ENCODE measurements around the gene FLNA.
A peak's percentile ranks its signal among the peaks of the same experiment; 100 is the strongest.
"Not testable (repeated sequence)": the region's sequence is repeated elsewhere in the genome, so short reads cannot be mapped to it uniquely, and the experiment has no call there.

The FLNA gene, protein sequence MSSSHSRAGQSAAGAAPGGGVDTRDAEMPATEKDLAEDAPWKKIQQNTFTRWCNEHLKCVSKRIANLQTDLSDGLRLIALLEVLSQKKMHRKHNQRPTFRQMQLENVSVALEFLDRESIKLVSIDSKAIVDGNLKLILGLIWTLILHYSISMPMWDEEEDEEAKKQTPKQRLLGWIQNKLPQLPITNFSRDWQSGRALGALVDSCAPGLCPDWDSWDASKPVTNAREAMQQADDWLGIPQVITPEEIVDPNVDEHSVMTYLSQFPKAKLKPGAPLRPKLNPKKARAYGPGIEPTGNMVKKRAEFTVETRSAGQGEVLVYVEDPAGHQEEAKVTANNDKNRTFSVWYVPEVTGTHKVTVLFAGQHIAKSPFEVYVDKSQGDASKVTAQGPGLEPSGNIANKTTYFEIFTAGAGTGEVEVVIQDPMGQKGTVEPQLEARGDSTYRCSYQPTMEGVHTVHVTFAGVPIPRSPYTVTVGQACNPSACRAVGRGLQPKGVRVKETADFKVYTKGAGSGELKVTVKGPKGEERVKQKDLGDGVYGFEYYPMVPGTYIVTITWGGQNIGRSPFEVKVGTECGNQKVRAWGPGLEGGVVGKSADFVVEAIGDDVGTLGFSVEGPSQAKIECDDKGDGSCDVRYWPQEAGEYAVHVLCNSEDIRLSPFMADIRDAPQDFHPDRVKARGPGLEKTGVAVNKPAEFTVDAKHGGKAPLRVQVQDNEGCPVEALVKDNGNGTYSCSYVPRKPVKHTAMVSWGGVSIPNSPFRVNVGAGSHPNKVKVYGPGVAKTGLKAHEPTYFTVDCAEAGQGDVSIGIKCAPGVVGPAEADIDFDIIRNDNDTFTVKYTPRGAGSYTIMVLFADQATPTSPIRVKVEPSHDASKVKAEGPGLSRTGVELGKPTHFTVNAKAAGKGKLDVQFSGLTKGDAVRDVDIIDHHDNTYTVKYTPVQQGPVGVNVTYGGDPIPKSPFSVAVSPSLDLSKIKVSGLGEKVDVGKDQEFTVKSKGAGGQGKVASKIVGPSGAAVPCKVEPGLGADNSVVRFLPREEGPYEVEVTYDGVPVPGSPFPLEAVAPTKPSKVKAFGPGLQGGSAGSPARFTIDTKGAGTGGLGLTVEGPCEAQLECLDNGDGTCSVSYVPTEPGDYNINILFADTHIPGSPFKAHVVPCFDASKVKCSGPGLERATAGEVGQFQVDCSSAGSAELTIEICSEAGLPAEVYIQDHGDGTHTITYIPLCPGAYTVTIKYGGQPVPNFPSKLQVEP (N-terminal part only)

GRCh38 chrX:154374313-154375155 is at the start of gene FLNA:
TSS of gene FLNA (minus strand) at chrX:154374634. CDS start at chrX:154371245, 3,389 bp downstream.
- DNase-seq (ENCODE audit: low spot score), result no peak

GRCh38 chrX:154420402-154420756 is 45.9 kb upstream of the FLNA start:
- DNase-seq (ENCODE audit: low spot score), result no peak

GRCh38 chrX:154419688-154420401 is 45.4 kb upstream of the FLNA start:
- no peak for DNase-seq (ENCODE audit: low spot score)

DNA sequence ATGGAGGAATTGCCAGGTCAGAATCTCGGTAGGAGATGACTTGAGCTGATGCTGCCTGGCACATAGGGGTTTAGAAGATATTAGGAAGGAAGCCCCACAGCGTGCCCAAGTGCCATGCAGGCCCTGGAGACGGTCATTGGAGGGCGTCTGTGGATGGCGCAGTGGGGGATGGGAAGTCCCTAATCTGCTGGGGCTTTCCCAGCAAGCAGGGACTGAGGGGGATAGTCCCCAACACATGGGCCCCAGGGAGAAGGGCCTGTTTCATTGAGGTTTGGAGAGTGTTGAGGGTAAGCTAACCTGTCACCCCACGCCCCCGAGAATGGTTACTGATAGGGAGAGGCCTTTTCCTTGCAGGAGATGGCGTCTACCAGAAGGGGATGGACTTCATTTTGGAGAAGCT is 44.8 kb upstream of the FLNA start:
- DNase-seq (ENCODE audit: low spot score), result no peak

DNA sequence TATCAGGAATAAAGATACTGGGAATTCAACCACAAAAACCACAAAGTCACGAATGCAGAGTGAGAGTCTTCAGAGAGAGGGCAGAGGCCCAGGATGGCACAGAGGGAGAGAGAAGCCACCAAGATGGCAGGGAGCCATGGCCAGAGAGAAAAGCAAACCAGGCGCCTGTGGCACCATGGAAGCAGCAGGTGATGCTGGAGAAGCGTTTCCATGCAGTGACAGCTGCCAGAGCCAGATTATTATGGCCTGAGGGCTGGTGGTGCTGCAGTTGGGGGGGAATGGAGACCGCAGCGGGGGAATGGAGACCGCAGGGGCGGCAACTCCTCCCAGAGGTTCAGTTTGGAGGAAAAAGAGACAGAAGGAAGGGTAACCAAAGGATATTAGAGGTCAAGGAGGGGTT is 42.7 kb upstream of the FLNA start:
- DNase-seq (ENCODE audit: low spot score), result no peak

DNA sequence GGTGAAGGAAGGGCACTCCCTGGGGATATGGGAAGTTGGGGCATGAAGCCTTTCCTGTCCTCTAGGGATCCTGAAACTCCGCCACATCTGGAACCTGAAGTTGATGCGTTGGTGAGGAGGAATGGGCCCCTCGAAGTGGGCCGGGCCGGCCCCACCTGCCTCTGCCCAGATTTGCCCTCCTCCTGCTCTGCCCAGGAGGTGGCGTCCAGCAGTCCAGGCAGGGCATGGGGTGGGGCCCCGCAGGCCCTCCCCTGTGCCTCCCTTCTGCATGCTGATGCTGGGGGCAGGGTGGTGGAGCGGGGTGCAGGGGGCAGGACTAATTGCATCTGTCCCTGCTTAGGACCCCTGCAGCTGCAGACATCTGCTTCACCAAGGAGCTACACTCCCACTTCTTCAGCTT is 38.7 kb upstream of the FLNA start:
- DNase-seq (ENCODE audit: low spot score), result no peak

- no peak for DNase-seq (ENCODE audit: low spot score)
Measured at GRCh38 chrX:154412468-154412867, 38.0 kb upstream of the FLNA start.

GRCh38 chrX:154411981-154412340 is 37.5 kb upstream of the FLNA start:
- no peak for DNase-seq (ENCODE audit: low spot score)

GRCh38 chrX:154409222-154409871 is 34.9 kb upstream of the FLNA start, which contains the start of gene DNASE1L1:
TSS of gene DNASE1L1 (minus strand) at chrX:154409254. CDS start at chrX:154405568, 3,686 bp downstream.
- peak; percentile 30 for DNase-seq (ENCODE audit: low spot score)

DNA sequence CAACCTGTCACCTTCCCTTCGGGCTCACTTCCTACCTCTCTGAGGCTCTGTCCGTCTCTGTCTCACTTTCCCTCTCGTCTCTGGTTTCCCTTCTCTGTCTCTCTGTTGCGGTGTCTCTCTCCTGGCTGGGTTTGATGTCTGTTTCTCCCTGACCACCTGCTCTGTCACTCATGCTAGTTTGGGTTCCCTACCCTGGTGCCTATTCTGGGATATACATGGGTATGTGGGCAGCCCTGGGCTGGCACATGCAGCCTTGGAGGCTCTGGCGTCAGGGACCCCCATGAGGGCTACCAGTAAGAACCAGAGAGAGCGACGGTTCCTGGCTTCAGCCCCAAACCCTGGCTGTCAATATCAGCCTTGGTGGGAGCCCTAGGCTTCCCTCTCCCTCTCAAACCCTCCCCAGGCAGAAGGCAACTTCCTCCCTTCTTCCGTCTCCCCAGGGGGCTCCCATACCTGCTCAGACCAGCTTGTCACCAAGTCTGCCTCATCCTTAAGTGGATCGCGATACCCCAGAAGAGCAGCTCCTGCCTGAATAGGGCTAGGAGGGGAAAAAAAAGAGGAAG is 34.3 kb upstream of the FLNA start:
- DNase-seq (ENCODE audit: low spot score), result no peak

GRCh38 chrX:154404625-154405192 is 30.3 kb upstream of the FLNA start:
- no peak for DNase-seq (ENCODE audit: low spot score)

- no peak for DNase-seq (ENCODE audit: low spot score)
Measured at GRCh38 chrX:154403858-154404257, 29.4 kb upstream of the FLNA start.

GRCh38 chrX:154403192-154403591 is 28.8 kb upstream of the FLNA start:
- DNase-seq (ENCODE audit: low spot score), result no peak

DNA sequence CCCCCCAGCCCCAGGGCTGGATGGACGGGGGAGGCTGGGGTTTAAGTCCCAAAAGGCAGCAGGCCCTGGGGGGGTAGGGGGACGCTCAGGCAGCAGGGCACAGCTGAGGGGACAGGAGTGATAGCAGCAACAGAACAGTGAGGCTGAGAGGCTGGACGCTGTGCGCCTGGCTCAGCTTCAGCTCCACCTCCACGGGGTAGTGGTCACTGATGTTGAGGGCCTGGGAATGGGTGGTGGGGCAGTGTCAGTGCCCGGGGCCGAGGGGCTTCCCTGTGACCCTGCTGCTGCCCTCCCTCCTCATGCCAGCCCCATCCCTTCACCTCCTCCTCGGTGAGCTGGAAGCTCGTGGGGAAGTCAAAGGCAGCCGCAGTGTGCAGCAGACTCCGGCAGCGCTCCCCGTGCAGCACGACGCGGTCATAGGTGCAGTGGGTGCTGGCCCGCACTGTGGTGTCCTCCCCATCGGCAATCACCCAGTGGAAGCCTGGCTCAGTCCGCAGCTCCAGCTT is 28.2 kb upstream of the FLNA start:
- DNase-seq (ENCODE audit: low spot score), result no peak

- DNase-seq (ENCODE audit: low spot score), result no peak
Measured at GRCh38 chrX:154401918-154402621, 27.6 kb upstream of the FLNA start.

- no peak for DNase-seq (ENCODE audit: low spot score)
Measured at GRCh38 chrX:154401045-154401799, 26.8 kb upstream of the FLNA start.

GRCh38 chrX:154400369-154400817 is 26.0 kb upstream of the FLNA start:
- not testable (repeated sequence) for DNase-seq (ENCODE audit: low spot score)

All from pons (tissue), 1 donor.